Measurements from ENCODE around the gene LINS1. TPM values are rescaled to one million over a fixed set of nuclear protein-coding genes. Genes with fewer than 3 reads are reported as not detected.
"Not testable (repeated sequence)": the region's sequence is repeated elsewhere in the genome, so short reads cannot be mapped to it uniquely, and the experiment has no call there.

The LINS1 gene
- total RNA-seq, 2 donors from 2014 or later, result 8.3 to 11.9 TPM

- no peak for DNase-seq (ENCODE audit: low spot score)
- intact Hi-C loops (cut with DNase I), result no loop called here
These were observed 12.4 kb upstream of the LINS1 start for GRCh38 chr15:100614336-100614735.

DNA sequence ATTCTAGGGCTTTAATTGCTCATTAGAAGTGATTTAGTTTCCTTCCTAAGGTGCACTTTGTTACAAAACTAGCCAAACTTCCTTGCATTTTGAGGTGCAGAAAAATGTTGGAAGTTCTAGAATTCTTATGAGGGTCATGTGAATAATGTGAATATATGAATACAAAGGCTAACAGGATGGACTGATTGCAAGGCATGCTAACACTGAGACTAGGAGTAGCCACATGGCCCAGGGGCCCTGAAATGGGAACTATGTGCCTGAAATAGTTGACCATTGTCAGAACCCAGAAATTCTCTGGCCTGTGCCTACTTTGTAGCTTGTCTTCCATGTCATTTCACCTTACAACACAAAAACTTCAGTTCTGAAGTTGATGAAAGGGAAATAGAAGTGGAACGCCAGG lies 11.2 kb upstream of the LINS1 start:
- intact Hi-C loops (cut with DNase I), result no loop called here
- DNase-seq (ENCODE audit: low spot score), result no peak

- intact Hi-C loops (cut with DNase I), result no loop called here
- DNase-seq (ENCODE audit: low spot score), result no peak
These were observed 10.6 kb upstream of the LINS1 start for GRCh38 chr15:100612539-100612938.

DNA sequence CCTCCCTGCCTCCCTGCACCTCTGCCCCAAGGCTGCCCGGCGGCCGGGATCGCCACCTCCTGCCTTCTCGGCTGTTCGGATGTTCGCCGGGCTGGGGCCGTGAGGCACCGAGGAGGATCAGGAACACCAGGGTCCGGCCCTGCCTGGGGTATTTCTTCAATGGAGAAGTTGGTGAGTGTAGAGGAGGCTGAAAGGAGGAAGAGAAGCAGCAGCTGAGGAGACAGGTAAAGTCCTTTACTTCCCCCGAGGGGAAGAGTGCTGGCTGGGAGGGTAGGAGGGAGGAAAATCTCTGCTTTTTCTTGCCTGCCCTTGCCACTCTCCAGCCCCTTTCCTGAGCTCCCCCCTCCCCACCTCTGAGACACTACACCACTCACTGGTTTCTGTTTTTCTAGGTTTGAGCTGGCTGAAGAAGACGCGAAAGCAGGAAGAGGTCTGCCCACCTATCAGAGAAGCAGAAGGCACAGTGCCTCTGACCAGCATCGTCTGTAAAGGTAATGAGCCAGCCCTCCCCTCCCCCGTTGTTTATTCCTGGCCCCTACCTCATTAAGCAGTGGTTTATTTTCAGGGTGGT lies 924 bp upstream of the LINS1 start:
- DNase-seq (ENCODE audit: low spot score), result no peak
- intact Hi-C loops (cut with DNase I), result no loop called here

GRCh38 chr15:100601617-100602063 lies 344 bp downstream of the LINS1 start:
- DNase-seq (ENCODE audit: low spot score), result no peak

GRCh38 chr15:100601163-100601562 lies 821 bp downstream of the LINS1 start:
- no peak for DNase-seq (ENCODE audit: low spot score)
- intact Hi-C loops (cut with DNase I), result no loop called here

More at GRCh38 chr15:100601617-100602063, 344 bp downstream of the LINS1 start:
- intact Hi-C loops (cut with DNase I), result no loop called here

GRCh38 chr15:100598655-100599054 lies 3.3 kb downstream of the LINS1 start:
- intact Hi-C loops (cut with DNase I), result no loop called here
- DNase-seq (ENCODE audit: low spot score), result no peak

GRCh38 chr15:100597862-100598261 lies 4.1 kb downstream of the LINS1 start:
- no peak for DNase-seq (ENCODE audit: low spot score)
- intact Hi-C loops (cut with DNase I), result no loop called here

- intact Hi-C loops (cut with DNase I), result no loop called here
- no peak for DNase-seq (ENCODE audit: low spot score)
These were observed 5.2 kb downstream of the LINS1 start for GRCh38 chr15:100596792-100597191.

GRCh38 chr15:100595964-100596363 lies 6.0 kb downstream of the LINS1 start:
- DNase-seq (ENCODE audit: low spot score), result no peak
- intact Hi-C loops (cut with DNase I), result no loop called here

GRCh38 chr15:100593431-100593830 lies 8.6 kb downstream of the LINS1 start:
- intact Hi-C loops (cut with DNase I), result no loop called here
- DNase-seq (ENCODE audit: low spot score), result no peak

DNA sequence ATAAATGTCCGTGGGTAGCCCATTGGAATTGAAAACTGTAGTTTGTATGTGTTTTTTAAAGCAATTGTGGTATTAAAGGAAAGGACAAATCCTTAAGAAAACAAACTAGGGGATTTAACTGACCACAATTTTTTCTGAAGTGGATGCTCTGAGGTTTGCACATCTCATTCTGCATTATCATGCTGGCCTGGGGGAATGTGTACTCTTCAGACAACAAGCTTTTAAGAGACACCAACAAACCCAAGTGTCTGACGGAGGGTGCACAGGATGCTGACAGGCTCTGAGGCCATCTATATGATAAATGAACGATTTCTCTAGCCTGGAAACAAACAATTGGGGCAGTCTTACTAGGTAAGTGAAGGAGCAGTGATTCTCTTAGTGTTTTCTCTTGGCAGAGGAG lies 9.1 kb downstream of the LINS1 start:
- DNase-seq (ENCODE audit: low spot score), result no peak
- intact Hi-C loops (cut with DNase I), result no loop called here

- intact Hi-C loops (cut with DNase I), result no loop called here
- no peak for DNase-seq (ENCODE audit: low spot score)
These were observed 10.1 kb downstream of the LINS1 start for GRCh38 chr15:100591835-100592234.

GRCh38 chr15:100591163-100591562 lies 10.8 kb downstream of the LINS1 start:
- DNase-seq (ENCODE audit: low spot score); intact Hi-C loops (cut with DNase I): not testable (repeated sequence)

DNA sequence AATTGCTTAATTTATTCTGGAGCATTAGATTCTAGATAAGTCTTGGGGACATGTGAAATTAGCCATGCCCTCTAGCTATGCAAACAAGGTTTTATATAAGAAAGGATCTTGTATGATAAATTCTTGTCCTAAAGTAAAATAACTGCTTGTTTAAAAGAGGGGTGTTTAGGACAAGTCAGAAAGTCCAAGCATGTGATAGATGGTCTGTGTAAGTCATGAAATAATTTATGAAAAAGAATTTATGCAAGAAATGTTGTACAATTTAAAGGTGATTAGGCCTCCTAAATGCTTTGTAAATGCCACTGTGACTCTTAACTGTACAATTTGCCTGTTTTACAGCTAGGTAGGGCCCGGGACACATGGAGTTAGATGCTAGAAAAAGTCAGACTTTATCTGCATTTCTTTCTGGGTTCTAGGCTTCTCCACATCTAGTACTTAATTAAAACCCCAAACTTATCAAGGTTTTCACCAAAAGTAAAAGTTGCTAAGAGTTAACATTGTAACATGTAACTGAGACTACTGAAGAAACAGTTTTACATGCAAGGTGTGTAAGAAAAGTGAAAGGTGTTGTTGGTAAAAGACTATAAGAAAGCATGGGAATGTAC lies 13.2 kb downstream of the LINS1 start:
- intact Hi-C loops (cut with DNase I), result no loop called here
- DNase-seq (ENCODE audit: low spot score), result no peak

DNA sequence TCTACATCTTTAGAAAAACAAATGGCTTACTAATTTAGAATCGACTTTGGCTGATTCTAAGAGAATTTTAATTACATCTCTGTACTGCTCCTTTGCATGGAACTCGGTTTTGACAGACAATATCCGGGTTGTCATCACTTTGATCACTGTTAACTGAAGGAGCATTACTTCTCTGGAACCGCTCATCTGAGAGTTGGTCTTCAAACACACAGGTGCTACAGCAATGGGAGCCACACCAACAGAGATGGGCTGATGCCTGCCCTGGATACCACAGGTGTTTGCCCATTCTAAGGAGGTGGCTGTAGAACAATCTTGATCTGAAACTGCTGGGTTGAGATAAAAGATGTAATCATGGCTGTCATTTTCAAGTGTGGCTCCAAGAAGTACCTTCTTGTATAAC lies 21.6 kb downstream of the LINS1 start:
- no peak for DNase-seq (ENCODE audit: low spot score)
- intact Hi-C loops (cut with DNase I), result no loop called here

DNA sequence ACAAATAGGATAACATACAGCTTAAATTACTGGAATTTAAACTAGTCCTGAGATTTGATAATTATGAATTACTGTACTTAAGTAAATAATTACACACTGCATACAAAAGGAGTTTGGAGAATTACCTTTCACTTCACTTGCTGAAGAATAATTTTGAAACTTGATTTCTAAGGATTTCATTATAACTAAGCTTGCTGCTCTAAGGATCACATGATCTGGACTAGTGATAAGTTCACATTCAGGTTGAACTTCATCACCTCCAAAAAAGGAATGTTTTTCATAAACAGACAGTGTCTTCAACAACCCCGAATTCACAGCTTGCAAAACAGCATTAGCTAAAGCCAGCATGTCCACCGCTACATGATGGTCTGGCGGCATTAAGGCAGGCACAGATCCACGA lies 28.5 kb downstream of the LINS1 start:
- intact Hi-C loops (cut with DNase I), result no loop called here
- DNase-seq (ENCODE audit: low spot score), result no peak

- DNase-seq (ENCODE audit: low spot score), result no peak
- intact Hi-C loops (cut with DNase I), result no loop called here
These were observed 29.5 kb downstream of the LINS1 start for GRCh38 chr15:100572362-100572983.

DNA sequence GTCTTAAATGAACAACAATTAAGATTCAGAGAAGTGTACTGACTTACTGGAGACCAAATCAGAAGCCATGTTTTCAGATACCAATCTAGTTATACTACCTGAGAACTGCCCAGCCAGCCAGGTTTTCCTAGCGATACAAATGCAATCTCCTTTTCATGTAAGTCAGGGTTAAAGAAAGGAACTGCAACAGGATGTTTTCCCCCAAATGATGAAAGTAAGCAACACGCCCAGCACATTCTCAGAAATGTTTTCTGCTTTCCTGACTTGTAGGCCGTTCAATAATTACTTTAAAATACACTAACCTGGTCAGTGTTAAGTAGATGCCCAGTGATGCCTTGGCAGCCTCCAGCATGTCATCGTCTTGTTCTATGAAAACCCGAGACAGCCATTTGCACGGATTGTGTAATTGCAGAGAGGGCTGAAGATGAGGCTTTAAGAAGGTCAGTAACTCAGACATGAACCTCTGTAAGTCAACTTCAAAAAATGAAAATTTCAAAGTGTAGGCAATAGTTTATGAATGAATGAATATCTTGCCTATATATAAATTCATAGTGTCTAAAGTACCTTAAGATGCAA lies 30.3 kb downstream of the LINS1 start:
- no peak for DNase-seq (ENCODE audit: low spot score)
- intact Hi-C loops (cut with DNase I), result no loop called here

DNA sequence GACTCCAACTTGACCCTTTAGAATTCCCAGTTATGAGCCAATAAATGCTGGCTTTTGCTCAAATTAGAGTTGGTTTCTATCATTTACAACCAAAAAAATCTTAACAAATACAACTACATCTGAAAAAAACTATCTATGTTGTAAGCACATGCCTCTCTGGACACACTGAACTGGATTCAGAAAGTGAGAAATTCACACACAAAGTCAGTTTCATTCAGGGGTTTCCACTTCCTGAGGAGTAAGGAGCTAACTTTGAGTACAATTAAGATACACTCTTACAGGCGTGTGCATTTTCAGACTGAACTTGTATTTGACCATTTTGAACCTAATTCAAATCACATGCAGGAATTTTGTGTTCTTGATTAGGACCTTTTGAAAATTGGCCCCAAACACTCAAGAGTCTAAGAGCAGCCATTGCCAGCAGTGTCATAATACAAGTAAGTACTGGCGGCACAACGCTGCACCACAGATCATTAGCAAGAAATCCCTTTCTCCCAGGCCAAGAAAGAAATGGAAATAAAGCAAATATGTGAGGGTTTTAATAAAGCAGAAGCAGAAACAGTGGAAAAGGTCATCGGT lies 31.2 kb downstream of the LINS1 start:
- no peak for DNase-seq (ENCODE audit: low spot score)
- intact Hi-C loops (cut with DNase I), result no loop called here

Measured in posterior vena cava (tissue), 2 donors.